Parathyroid adenoma (tissue), 2 donors: ENCODE data around the gene NLGN1.

ENCODE experiments used
- H2AFZ ChIP-seq: fragments of 300-600 bp; sonication (generic); one replicate; pipeline ENCODE4 v1.7.0; 2017; ENCODE audit warnings: antibody characterized with exemption, mild to moderate bottlenecking
- H3K27ac ChIP-seq: fragments of 300-600 bp; sonication (generic); one replicate; pipeline ENCODE4 v1.7.0; 2017
- H3K27me3 ChIP-seq: fragments of 300-600 bp; sonication (generic); one replicate; pipeline ENCODE4 v1.7.0; 2017; ENCODE audit warnings: low read length; ENCODE audit not compliant: control insufficient read depth, insufficient read depth
- H3K36me3 ChIP-seq: fragments of 300-600 bp; sonication (generic); one replicate; pipeline ENCODE4 v1.7.0; 2017; ENCODE audit warnings: low read length; ENCODE audit not compliant: control insufficient read depth, insufficient read depth
- H3K4me1 ChIP-seq: fragments of 300-600 bp; sonication (generic); one replicate; pipeline ENCODE4 v1.7.0; 2017; ENCODE audit warnings: control low read depth
- H3K4me2 ChIP-seq: fragments of 300-600 bp; sonication (generic); one replicate; pipeline ENCODE4 v1.7.0; 2017; ENCODE audit warnings: low read length
- H3K4me3 ChIP-seq: fragments of 300-600 bp; sonication (generic); one replicate; pipeline ENCODE4 v1.7.0; 2017; ENCODE audit warnings: low read depth, low read length
- H3K79me2 ChIP-seq: fragments of 300-600 bp; sonication (generic); one replicate; pipeline ENCODE4 v1.7.0; 2017; ENCODE audit warnings: control low read depth
- H3K9ac ChIP-seq: fragments of 300-600 bp; sonication (generic); one replicate; pipeline ENCODE4 v1.7.0; 2017; ENCODE audit warnings: mild to moderate bottlenecking
- H3K9me3 ChIP-seq: fragments of 300-600 bp; sonication (generic); one replicate; pipeline ENCODE4 v1.7.0; 2017; ENCODE audit warnings: low read length; ENCODE audit not compliant: control insufficient read depth
- TF ChIP-seq, protein P1 (sequence below): fragments of 300-600 bp; sonication (generic); IDR thresholded peaks from one replicate; pipeline ENCODE4 v1.7.0; 2017; ENCODE audit warnings: antibody characterized with exemption, mild to moderate bottlenecking
- donor health status: primary hyperparathyroidism.

The NLGN1 gene

DNA sequence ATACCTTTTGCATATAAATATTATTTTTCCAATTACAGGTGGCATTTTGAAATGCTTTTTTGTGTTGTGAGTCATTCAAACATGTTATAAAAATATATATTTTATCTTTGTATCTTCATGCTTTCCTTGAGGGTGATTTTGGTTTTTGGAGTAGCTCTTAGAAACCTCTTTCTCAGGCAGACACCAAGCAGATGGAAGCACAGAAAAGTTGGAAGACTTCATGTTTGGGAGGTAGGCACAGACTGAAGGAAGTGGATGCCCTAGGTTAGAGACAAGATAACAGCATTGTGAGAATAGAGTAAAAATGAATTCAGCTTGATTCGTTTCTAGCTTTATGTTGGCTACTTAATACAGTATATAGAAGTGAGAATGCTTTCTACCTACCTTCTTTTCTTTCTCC lies 338.3 kb downstream of the NLGN1 start:
- no peaks in the 10 kb centered on the region for H3K4me1 ChIP-seq
- no peak overlapping the region for H2AFZ ChIP-seq
- H3K4me2 ChIP-seq: no peak overlapping the region
- H3K4me3 ChIP-seq: no peak overlapping the region
- no peaks in the 10 kb centered on the region for H3K27me3 ChIP-seq
- TF ChIP-seq, protein P1, sequence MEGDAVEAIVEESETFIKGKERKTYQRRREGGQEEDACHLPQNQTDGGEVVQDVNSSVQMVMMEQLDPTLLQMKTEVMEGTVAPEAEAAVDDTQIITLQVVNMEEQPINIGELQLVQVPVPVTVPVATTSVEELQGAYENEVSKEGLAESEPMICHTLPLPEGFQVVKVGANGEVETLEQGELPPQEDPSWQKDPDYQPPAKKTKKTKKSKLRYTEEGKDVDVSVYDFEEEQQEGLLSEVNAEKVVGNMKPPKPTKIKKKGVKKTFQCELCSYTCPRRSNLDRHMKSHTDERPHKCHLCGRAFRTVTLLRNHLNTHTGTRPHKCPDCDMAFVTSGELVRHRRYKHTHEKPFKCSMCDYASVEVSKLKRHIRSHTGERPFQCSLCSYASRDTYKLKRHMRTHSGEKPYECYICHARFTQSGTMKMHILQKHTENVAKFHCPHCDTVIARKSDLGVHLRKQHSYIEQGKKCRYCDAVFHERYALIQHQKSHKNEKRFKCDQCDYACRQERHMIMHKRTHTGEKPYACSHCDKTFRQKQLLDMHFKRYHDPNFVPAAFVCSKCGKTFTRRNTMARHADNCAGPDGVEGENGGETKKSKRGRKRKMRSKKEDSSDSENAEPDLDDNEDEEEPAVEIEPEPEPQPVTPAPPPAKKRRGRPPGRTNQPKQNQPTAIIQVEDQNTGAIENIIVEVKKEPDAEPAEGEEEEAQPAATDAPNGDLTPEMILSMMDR: no peak
- H3K36me3 ChIP-seq: no peaks in the 10 kb centered on the region
- no peaks in the 10 kb centered on the region for H3K79me2 ChIP-seq
- no peak overlapping the region for H3K27ac ChIP-seq
- no peaks in the 10 kb centered on the region for H3K9me3 ChIP-seq
- H3K9ac ChIP-seq: no peak overlapping the region

DNA sequence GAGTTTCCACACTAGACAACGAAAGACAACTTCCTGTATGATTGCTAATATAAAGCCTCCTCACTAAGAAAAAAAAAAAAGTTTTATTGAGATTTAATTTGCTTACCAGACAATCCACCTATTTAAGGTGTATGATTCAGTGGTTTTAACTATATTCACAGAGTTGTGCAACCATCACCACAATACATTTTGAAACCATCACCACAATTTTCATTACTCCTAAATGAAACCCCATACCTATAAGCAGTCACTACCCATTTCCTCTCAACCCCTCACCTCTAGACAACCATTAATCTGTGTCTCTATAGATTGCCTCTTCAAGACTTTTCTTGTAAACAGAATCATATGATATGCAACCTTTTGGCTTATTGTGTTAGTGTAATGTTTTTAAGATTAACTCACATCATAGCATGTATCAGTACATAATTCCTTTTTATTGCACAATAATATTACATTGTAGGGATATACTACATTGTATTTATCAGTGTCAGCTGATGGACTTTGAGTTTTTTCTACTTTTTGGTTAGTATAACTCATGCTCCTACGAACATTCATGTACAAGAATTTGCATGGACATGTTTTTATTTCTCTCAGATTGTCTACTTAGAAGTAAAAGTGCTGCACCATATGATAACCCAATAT lies 339.7 kb downstream of the NLGN1 start:
- Histone ChIP-seq H3K36me3 (no peaks in the 10 kb centered on the region), H3K4me2 (no peak overlapping the region), H3K79me2 (no peaks in the 10 kb centered on the region), H3K27ac (no peak overlapping the region), H3K4me1 (no peaks in the 10 kb centered on the region), H3K4me3 (no peak overlapping the region), H2AFZ (no peak overlapping the region), H3K9me3 (no peaks in the 10 kb centered on the region), H3K9ac (no peak overlapping the region), H3K27me3 (no peaks in the 10 kb centered on the region)
- TF ChIP-seq, protein P1: no peak

- H3K9ac ChIP-seq: no peak overlapping the region
- no peaks in the 10 kb centered on the region for H3K79me2 ChIP-seq
- no peak overlapping the region for H2AFZ ChIP-seq
- no peak overlapping the region for H3K4me2 ChIP-seq
- H3K4me1 ChIP-seq: no peaks in the 10 kb centered on the region
- no peak overlapping the region for H3K27ac ChIP-seq
- H3K36me3 ChIP-seq: no peaks in the 10 kb centered on the region
- no peak overlapping the region for H3K4me3 ChIP-seq
- no peaks in the 10 kb centered on the region for H3K9me3 ChIP-seq
- TF ChIP-seq, protein P1: no peak
- no peaks in the 10 kb centered on the region for H3K27me3 ChIP-seq
Measured at GRCh38 chr3:173739726-173740125, 342.2 kb downstream of the NLGN1 start.

- TF ChIP-seq, protein P1: no peak
- Histone ChIP-seq H3K4me1 (no peaks in the 10 kb centered on the region), H3K27ac (no peak overlapping the region), H3K79me2 (no peaks in the 10 kb centered on the region), H3K36me3 (no peaks in the 10 kb centered on the region), H3K4me2 (no peak overlapping the region), H3K27me3 (no peaks in the 10 kb centered on the region), H3K4me3 (no peak overlapping the region), H2AFZ (no peak overlapping the region), H3K9me3 (no peaks in the 10 kb centered on the region), H3K9ac (no peak overlapping the region)
Measured at GRCh38 chr3:173742491-173742890, 344.9 kb downstream of the NLGN1 start.

DNA sequence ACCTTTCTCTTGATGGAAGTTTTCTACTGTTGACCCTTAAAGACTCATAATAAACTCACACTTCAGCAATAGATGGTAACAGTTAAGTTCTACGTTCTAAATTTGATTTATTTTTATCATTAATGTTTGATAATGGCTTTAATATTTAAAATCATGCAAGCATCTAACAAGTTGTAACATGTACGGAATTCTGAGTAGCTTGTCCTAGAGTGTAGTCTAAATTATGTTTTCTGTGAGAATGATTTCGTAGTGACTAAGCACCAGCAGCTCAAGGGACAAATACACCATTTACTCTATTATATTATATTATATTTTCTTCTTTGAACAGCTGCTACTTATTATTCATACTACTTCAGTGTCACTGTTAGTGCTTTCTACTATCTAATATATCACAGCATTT lies 345.6 kb downstream of the NLGN1 start:
- H3K4me3 ChIP-seq: no peak overlapping the region
- no peak overlapping the region for H2AFZ ChIP-seq
- H3K79me2 ChIP-seq: no peaks in the 10 kb centered on the region
- H3K27ac ChIP-seq: no peak overlapping the region
- TF ChIP-seq, protein P1: no peak
- H3K27me3 ChIP-seq: no peaks in the 10 kb centered on the region
- H3K36me3 ChIP-seq: no peaks in the 10 kb centered on the region
- H3K4me1 ChIP-seq: no peaks in the 10 kb centered on the region
- no peak overlapping the region for H3K4me2 ChIP-seq
- H3K9me3 ChIP-seq: no peaks in the 10 kb centered on the region
- no peak overlapping the region for H3K9ac ChIP-seq
